GM12878 (cell line): ENCODE data around the gene ASCC1. TPM values are rescaled to one million over a fixed set of nuclear protein-coding genes. Genes with fewer than 3 reads are reported as not detected.

ENCODE experiments used
- BHLHE40 ChIP-seq, 2 experiments: fragments of 450-650 bp in 1 of 2; IDR thresholded peaks; 2 replicates each; pipeline ENCODE4 v1.6.1; 2011 to 2017; ENCODE audit warnings: low read depth in 2 of 2, borderline replicate concordance in 1 of 2, improper control_type of control experiment in 1 of 2, low read length in 1 of 2, mild to moderate bottlenecking in 1 of 2
- CHD1 ChIP-seq: IDR thresholded peaks from 2 replicates; pipeline ENCODE4 v1.6.1; 2012; ENCODE audit warnings: low read depth, low read length, improper control_type of control experiment
- CREM ChIP-seq: IDR thresholded peaks from 2 replicates; pipeline ENCODE4 v1.6.1; 2014; ENCODE audit warnings: antibody characterized with exemption, low read depth
- EED ChIP-seq: sonication (generic); IDR thresholded peaks from 2 replicates; pipeline ENCODE4 v1.6.1; 2016; ENCODE audit warnings: antibody characterized with exemption, low read depth
- EGR1 ChIP-seq, 2 experiments: IDR thresholded peaks; 1 replicate in 1 of 2; 2 replicates in 1 of 2; pipeline ENCODE4 v1.6.1; 2011 to 2012; ENCODE audit warnings: low read depth in 2 of 2, low read length in 2 of 2, borderline replicate concordance in 1 of 2, mild to moderate bottlenecking in 1 of 2, moderate library complexity in 1 of 2
- EP300 ChIP-seq, 2 experiments: fragments of 150-350 bp in 1 of 2; IDR thresholded peaks; 2 replicates each; pipeline ENCODE4 v1.6.1; 2011 to 2012; ENCODE audit warnings: low read depth in 2 of 2, low read length in 2 of 2, borderline replicate concordance in 1 of 2, improper control_type of control experiment in 1 of 2, inconsistent platforms in 1 of 2; ENCODE audit not compliant: control insufficient read depth in 1 of 2
- ETV6 ChIP-seq, 2 experiments: fragments of 450-650 bp in 1 of 2; IDR thresholded peaks in 1 of 2; conservative IDR thresholded peaks in 1 of 2; 2 replicates each; pipeline ENCODE4 v1.6.1; 2014; ENCODE audit warnings: antibody characterized with exemption in 1 of 2, borderline replicate concordance in 1 of 2, low read depth in 1 of 2, mild to moderate bottlenecking in 1 of 2, moderate library complexity in 1 of 2
- HDGF ChIP-seq: fragments of 450-650 bp; IDR thresholded peaks from 2 replicates; pipeline ENCODE4 v1.6.1; 2016; ENCODE audit warnings: antibody characterized with exemption
- HSF1 ChIP-seq: fragments of 150-350 bp; IDR thresholded peaks from 2 replicates; pipeline ENCODE4 v1.6.1; 2014; ENCODE audit warnings: mild to moderate bottlenecking, low read depth, low read length
- JUND ChIP-seq: IDR thresholded peaks from 2 replicates; pipeline ENCODE4 v1.6.1; 2012; ENCODE audit warnings: low read depth, mild to moderate bottlenecking, low read length, improper control_type of control experiment, moderate library complexity
- LARP7 ChIP-seq: fragments of 450-650 bp; IDR thresholded peaks from 2 replicates; pipeline ENCODE4 v1.6.1; 2017; ENCODE audit warnings: mild to moderate bottlenecking
- MLLT1 ChIP-seq: fragments of 450-650 bp; IDR thresholded peaks from 2 replicates; pipeline ENCODE4 v1.6.1; 2016; ENCODE audit warnings: mild to moderate bottlenecking
- MYC ChIP-seq: IDR thresholded peaks from 2 replicates; pipeline ENCODE4 v1.6.1; 2011; ENCODE audit warnings: mild to moderate bottlenecking, low read length, moderate library complexity, inconsistent platforms; ENCODE audit not compliant: insufficient read depth, insufficient replicate concordance, insufficient read length, severe bottlenecking
- NKRF ChIP-seq: fragments of 450-650 bp; conservative IDR thresholded peaks from 2 replicates; pipeline ENCODE4 v1.6.1; 2017; ENCODE audit warnings: mild to moderate bottlenecking, moderate library complexity
- NR2F1 ChIP-seq: fragments of 450-650 bp; conservative IDR thresholded peaks from 2 replicates; pipeline ENCODE4 v1.6.1; 2017; ENCODE audit warnings: mild to moderate bottlenecking
- RBBP5 ChIP-seq: fragments of 200-600 bp; sonication (generic); conservative IDR thresholded peaks from 2 replicates; pipeline ENCODE4 v1.6.1; 2016
- SMAD1 ChIP-seq: fragments of 450-650 bp; IDR thresholded peaks from 2 replicates; pipeline ENCODE4 v1.6.1; 2018; ENCODE audit warnings: mild to moderate bottlenecking, low read depth; ENCODE audit not compliant: partially characterized antibody
- SMC3 ChIP-seq: IDR thresholded peaks from 2 replicates; pipeline ENCODE4 v1.6.1; 2011; ENCODE audit warnings: low read length, improper control_type of control experiment, borderline replicate concordance
- USF2 ChIP-seq: IDR thresholded peaks from 2 replicates; pipeline ENCODE4 v1.6.1; 2011; ENCODE audit warnings: low read depth, low read length, improper control_type of control experiment, borderline replicate concordance
- ZNF622 ChIP-seq: fragments of 450-650 bp; IDR thresholded peaks from 2 replicates; pipeline ENCODE4 v1.6.1; 2017; ENCODE audit warnings: mild to moderate bottlenecking, inconsistent platforms
- ZSCAN29 ChIP-seq: fragments of 450-650 bp; IDR thresholded peaks from 2 replicates; pipeline ENCODE4 v1.6.1; 2017; ENCODE audit warnings: mild to moderate bottlenecking, moderate library complexity
- polyA plus RNA-seq, 11 experiments: library from polyadenylated mRNA; depleted of rRNA in 4 of 11; unstranded in 6 of 11; stranded (reverse) in 5 of 11; fragments of >200 nt; fragmentation: Nextera tagmentation in 4 of 11; fragmentation: Illumina TruSeq in 1 of 11; extraction: Ambion mirVana in 4 of 11; extraction: Trizol in 1 of 11; gene quantifications; 1 replicate in 1 of 11; 2 replicates in 10 of 11; pipeline versions ENCODE4 v1.2.1 to v1.2.3, GENCODE V29; 2011 to 2016; ENCODE audit warnings: inconsistent platforms in 2 of 11, missing spikeins in 2 of 11, low read depth in 1 of 11
- total RNA-seq, 4 experiments: library from RNA; depleted of rRNA in 3 of 4; stranded (reverse); fragments of >200 nt in 3 of 4; fragmentation: Illumina TruSeq in 1 of 4; extraction: Trizol in 1 of 4; gene quantifications; 2 replicates each; pipeline versions ENCODE4 v1.2.1 to v1.2.3, GENCODE V29; 2013 to 2021

Gene ASCC1
- total and polyA plus RNA-seq, 10 of the 15 experiments (the other 5 are each of a cell fraction or from before 2014, with no cell fraction given): 23.3 to 80.6 (median 42.8) TPM

GRCh38 chr10:72260976-72261783 lies 45.1 kb upstream of the ASCC1 start (continued):
- TF ChIP-seq USF2 (no peak), ZNF622 (no peak), MLLT1 (peak; percentile 93; the same call in 1 of the 2 replicates), CHD1 (no peak), RBBP5 (no peak; the same call in 1 of the 2 replicates), NR2F1 (peak; percentile 92), ETV6 (conservative IDR thresholded peaks at IDR 0.05 in 1 of 2, IDR thresholded peaks at IDR 0.05 in 1 of 2; ENCODE audit: borderline replicate concordance in 1 of 2, low read depth in 1 of 2) (peak in 1 of 2 experiments; percentile 87; a peak in 2 of 4 replicates), EGR1 (IDR thresholded peaks at IDR 0.05; ENCODE audit: borderline replicate concordance in 1 of 2, low read depth in 2 of 2, low read length in 2 of 2) (peak in 1 of 2 experiments; percentile 35; a peak in 1 of 3 replicates), NKRF (peak; percentile 76), SMAD1 (no peak), HSF1 (0 out of 2 replicates have a peak, but pooled peaks have one; percentile 2), HDGF (peak; percentile 91), LARP7 (peak; percentile 71), JUND (peak; percentile 97), MYC (no peak), CREM (peak; percentile 92), EP300 (IDR thresholded peaks at IDR 0.05; ENCODE audit: borderline replicate concordance in 1 of 2, control insufficient read depth in 1 of 2, low read depth in 2 of 2, low read length in 2 of 2) (peak; percentile 78 to 93), BHLHE40 (IDR thresholded peaks at IDR 0.05; ENCODE audit: borderline replicate concordance in 1 of 2, low read depth in 2 of 2, low read length in 1 of 2) (peak; percentile 93 to 95), SMC3 (peak; percentile 38; the same call in 1 of the 2 replicates), ZSCAN29 (peak; percentile 49), EED (peak; percentile 100)
